Lower lobe of right lung (tissue), 2 donors: ENCODE measurements around the gene HSPH1. TPM values are rescaled to one million over a fixed set of nuclear protein-coding genes. Genes with fewer than 3 reads are reported as not detected.
A peak's percentile ranks its signal among the peaks of the same experiment; 100 is the strongest.

Experiments used
- ATAC-seq, 2 donors: fragments of 200-7000 bp; cut with Tn5 transposase; one replicate each; pipeline ENCODE4 v1.9.1; 2020 to 2022; ENCODE audit warnings: mild to moderate bottlenecking in 2 of 2, moderate library complexity in 2 of 2
- DNase-seq: peaks from one replicate; pipeline ENCODE4 v3.0.0-alpha.2; 2020
- H3K27ac ChIP-seq: fragments of 200-600 bp; one replicate; pipeline ENCODE4 v1.8.0; 2022
- H3K27me3 ChIP-seq: fragments of 200-600 bp; one replicate; pipeline ENCODE4 v1.8.0; 2022; ENCODE audit warnings: low read depth
- H3K36me3 ChIP-seq: fragments of 200-600 bp; one replicate; pipeline ENCODE4 v1.8.0; 2022; ENCODE audit warnings: mild to moderate bottlenecking
- H3K4me1 ChIP-seq: fragments of 200-600 bp; one replicate; pipeline ENCODE4 v1.8.0; 2022
- H3K4me3 ChIP-seq: fragments of 200-600 bp; one replicate; pipeline ENCODE4 v1.8.0; 2022; ENCODE audit warnings: mild to moderate bottlenecking
- H3K9me3 ChIP-seq: fragments of 200-600 bp; one replicate; pipeline ENCODE4 v1.8.0; 2022
- CTCF ChIP-seq: fragments of 200-600 bp; IDR thresholded peaks from one replicate; pipeline ENCODE4 v1.8.0; 2022; ENCODE audit warnings: antibody characterized with exemption, mild to moderate bottlenecking
- intact Hi-C: fragments of 100-400 bp; cut with DNase I; formaldehyde crosslinking; loops from one replicate; pipeline ENCODE4 v1.11.0; 2022
- total RNA-seq: library from RNA; stranded (reverse); fragmentation: NEBNext Ultra II Directional; extraction: Animal tissue kit (Norgen Biotek cat#: 25700); gene quantifications from one replicate; pipeline ENCODE4 v1.2.1, GENCODE V29; 2021
- donor health status: DM: no; HTN: yes; CAD: no; lungs with severe emphysema.

Gene HSPH1
- total RNA-seq, 1 donor from 2014 or later = 108 TPM

GRCh38 chr13:31121379-31122140, 40.1 kb downstream of the HSPH1 start:
- H3K9me3 ChIP-seq = no peaks in the 10 kb centered on the region
- peaks cover under 1% of the 10 kb centered on the region for H3K27me3 ChIP-seq
- H3K36me3 ChIP-seq = no peaks in the 10 kb centered on the region
- DNase-seq (no peak), ATAC-seq (no peak)
- H3K27ac ChIP-seq = no peak overlapping the region
- TF ChIP-seq CTCF = no peak
- no peak overlapping the region for H3K4me3 ChIP-seq
- intact Hi-C loops = no loop called here
- no peaks in the 10 kb centered on the region for H3K4me1 ChIP-seq

DNA sequence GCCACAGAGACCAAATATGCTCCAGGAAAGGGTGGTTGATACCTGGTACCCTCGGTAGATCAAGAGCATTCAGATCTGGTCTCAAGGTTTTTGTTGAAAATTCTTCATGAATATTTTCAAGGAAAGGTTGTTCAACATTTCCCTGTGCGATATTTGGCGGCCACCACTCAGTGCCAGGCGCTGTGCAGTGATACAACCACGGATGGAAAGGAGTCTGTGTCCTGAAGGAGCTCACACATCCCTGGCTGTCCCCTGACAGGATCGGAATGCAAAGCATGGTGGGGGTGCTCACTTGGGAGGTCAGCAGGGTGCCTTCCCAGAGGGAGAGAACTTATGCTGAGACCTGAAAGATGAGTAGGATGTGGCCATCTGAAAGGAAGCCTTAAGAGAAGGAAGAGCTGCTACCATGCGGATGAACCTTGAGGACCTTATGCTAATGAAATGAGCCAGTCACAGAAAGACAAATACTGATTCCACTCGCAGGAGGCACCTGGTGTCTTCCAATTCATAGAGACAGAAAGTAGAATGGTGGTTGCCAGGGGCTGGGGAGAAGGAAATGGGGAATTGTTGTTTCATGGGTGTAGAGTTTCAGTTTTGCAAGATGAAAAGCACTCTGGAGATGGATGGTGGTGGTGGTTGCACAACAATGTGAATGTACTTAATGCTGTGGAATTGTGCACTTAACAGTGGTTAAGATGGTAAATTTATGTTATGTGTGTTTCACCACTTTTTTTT, 41.6 kb downstream of the HSPH1 start:
- no peaks in the 10 kb centered on the region for H3K9me3 ChIP-seq
- no peaks in the 10 kb centered on the region for H3K36me3 ChIP-seq
- H3K27ac ChIP-seq = no peak overlapping the region
- intact Hi-C loops = no loop called here
- no peak overlapping the region for H3K4me3 ChIP-seq
- peaks cover 4% of the 10 kb centered on the region for H3K27me3 ChIP-seq
- no peaks in the 10 kb centered on the region for H3K4me1 ChIP-seq
- DNase-seq (no peak), ATAC-seq (peak in 1 of 2 donors; percentile 42)
- no peak for TF ChIP-seq CTCF

GRCh38 chr13:31119526-31119925, 42.2 kb downstream of the HSPH1 start:
- TF ChIP-seq CTCF = no peak
- DNase-seq (no peak), ATAC-seq (no peak)
- H3K36me3 ChIP-seq = no peaks in the 10 kb centered on the region
- no peak overlapping the region for H3K27ac ChIP-seq
- peaks cover 4% of the 10 kb centered on the region for H3K27me3 ChIP-seq
- intact Hi-C loops = no loop called here
- H3K9me3 ChIP-seq = no peaks in the 10 kb centered on the region
- H3K4me1 ChIP-seq = no peaks in the 10 kb centered on the region
- H3K4me3 ChIP-seq = no peak overlapping the region

GRCh38 chr13:31116224-31116623, 45.5 kb downstream of the HSPH1 start:
- Histone ChIP-seq H3K4me1 (no peaks in the 10 kb centered on the region), H3K4me3 (no peak overlapping the region), H3K27ac (no peak overlapping the region), H3K9me3 (no peaks in the 10 kb centered on the region), H3K36me3 (no peaks in the 10 kb centered on the region), H3K27me3 (peaks cover 4% of the 10 kb centered on the region)
- TF ChIP-seq CTCF = no peak
- ATAC-seq (no peak), DNase-seq (no peak)
- intact Hi-C loops = no loop called here

DNA sequence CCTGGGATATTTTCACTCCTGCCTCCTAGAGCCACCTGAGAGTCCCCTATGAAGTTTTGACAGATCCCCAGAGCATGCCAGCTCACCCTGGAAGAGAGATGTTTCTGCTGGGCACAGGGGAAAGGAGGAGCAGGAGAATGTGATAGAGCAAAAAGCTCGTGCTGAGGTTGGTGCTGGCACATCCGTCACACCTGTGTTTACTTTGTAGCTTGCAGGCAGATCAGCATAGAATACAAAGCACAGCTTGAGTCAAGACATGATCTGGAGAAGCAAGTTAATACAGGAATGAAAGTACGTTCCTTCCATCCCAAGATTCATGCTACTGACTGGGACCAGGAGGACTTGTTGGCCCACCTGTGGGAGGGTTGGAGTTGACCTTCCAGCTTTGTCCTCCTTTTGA, 46.1 kb downstream of the HSPH1 start:
- no peaks in the 10 kb centered on the region for H3K4me1 ChIP-seq
- H3K4me3 ChIP-seq = no peak overlapping the region
- intact Hi-C loops = no loop called here
- no peaks in the 10 kb centered on the region for H3K9me3 ChIP-seq
- ATAC-seq (no peak), DNase-seq (no peak)
- peaks cover 4% of the 10 kb centered on the region for H3K27me3 ChIP-seq
- no peak for TF ChIP-seq CTCF
- no peak overlapping the region for H3K27ac ChIP-seq
- no peaks in the 10 kb centered on the region for H3K36me3 ChIP-seq
